HG02870 (cell line): ENCODE results near the gene RAB11FIP4.
A peak's percentile ranks its signal among the peaks of the same experiment; 100 is the strongest.

Source experiments
- ATAC-seq: cut with Tn5 transposase; IDR thresholded peaks from one replicate; pipeline ENCODE4 v1.9.1; 2021; ENCODE audit warnings: mild to moderate bottlenecking, moderate library complexity; ENCODE audit not compliant: unreplicated experiment

The RAB11FIP4 gene

GRCh38 chr17:31537565-31538011 is 146.1 kb downstream of the RAB11FIP4 start:
- ATAC-seq: no peak

DNA sequence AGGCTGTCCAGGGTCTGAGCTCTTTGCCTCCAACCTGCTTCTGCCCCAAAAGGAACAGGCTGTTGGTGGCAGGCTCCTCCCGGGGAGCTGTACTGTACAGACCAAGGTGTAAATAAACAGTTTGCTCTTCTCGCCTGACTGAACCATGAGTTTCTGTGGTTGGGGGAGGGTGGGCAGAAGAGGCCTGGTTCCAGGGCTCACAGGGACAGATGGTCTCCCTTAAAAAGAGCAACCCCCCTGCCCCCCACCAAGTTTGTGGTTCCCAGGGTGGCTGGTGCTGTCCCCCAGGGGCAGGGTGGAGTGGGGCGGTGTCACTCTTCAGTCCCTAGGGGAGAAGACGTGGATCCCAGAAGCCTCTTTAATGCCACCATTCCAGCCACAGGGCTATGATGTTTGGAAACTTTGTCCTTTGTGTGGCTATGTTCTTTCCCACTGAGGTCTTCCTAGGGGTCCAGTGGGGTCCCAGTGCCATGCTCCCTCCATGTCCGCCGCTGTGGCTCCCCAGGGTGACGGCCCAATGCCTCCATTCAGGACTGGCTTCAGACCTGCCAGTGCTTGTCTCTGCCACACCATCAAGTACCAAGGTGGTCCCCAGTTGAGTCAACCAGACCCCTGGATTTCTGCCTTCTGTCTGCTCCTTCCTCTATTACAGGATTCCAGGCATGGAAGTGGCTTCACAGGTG is 146.7 kb downstream of the RAB11FIP4 start:
- no peak for ATAC-seq

GRCh38 chr17:31540602-31541307 is 149.3 kb downstream of the RAB11FIP4 start:
- no peak for ATAC-seq

- no peak for ATAC-seq
Measured at GRCh38 chr17:31541559-31541958, 150.1 kb downstream of the RAB11FIP4 start.

- no peak for ATAC-seq
Measured at GRCh38 chr17:31544186-31544585, 152.7 kb downstream of the RAB11FIP4 start.

- no peak for ATAC-seq
Measured at GRCh38 chr17:31546650-31547049, 155.2 kb downstream of the RAB11FIP4 start.

DNA sequence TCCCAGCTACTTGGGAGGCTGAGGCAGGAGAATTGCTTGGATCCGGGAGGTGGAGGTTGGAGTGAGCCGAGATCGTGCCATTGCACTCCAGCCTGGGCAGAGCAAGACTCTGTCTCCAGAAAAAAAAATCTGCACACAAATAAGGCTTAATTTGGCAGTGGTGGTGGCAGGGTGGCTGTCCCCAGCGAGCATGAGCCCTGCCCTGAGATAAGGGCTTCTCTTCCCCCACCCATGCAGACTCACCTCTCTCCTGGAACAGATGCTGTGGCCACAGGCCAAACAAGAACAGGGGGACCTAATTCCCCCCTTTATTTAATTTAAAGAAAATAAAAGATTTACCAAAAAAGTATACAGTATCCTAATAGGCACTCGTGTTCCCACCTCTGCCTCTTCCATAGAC is 157.2 kb downstream of the RAB11FIP4 start:
- no peak for ATAC-seq

DNA sequence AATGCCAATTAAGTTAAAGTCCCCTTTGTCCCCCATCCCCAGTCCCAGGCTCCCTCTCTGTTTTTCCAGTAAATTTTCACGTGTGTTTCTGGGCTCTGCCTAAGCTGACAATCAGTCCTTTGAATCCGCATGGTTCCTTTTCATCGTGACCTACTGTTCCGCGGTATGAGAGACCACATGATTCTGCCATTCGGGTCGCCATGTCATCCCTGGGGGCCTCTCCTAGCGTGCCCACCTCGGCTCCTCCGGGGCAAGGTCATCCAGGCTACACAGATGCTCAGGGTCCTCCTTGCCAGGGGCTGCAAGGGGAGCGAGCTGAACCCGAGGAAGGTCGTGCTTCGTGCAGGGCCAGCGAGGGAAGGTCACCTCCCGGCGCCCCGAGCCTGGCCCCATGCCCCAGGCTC is 157.6 kb downstream of the RAB11FIP4 start:
- ATAC-seq: no peak

- peak; percentile 71 for ATAC-seq
Measured at GRCh38 chr17:31549525-31550388, 158.3 kb downstream of the RAB11FIP4 start.

- ATAC-seq: no peak
Measured at GRCh38 chr17:31550389-31551056, 159.0 kb downstream of the RAB11FIP4 start.

- no peak for ATAC-seq
Measured at GRCh38 chr17:31552568-31552967, 161.1 kb downstream of the RAB11FIP4 start.

DNA sequence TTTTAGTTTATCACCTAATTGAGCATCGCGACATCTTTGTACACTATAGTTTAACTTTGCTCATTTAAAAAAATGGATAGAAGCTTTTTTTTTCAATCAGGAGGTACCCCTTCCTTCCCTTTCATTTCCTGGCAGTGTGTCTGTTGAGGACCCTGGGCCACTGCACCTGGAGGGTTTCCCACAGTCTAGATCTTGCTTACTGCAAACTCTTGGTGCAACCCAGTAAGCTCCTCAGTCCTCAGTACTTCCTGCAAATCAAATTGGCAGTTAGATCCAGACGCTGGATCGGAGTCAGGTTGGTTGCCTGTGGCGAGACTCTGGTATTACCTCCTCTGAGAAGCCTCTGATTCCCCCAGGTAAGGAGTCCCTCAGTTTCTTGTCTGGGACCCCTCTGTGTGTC is 162.0 kb downstream of the RAB11FIP4 start:
- ATAC-seq: no peak

GRCh38 chr17:31554930-31555329 is 163.5 kb downstream of the RAB11FIP4 start:
- no peak for ATAC-seq

DNA sequence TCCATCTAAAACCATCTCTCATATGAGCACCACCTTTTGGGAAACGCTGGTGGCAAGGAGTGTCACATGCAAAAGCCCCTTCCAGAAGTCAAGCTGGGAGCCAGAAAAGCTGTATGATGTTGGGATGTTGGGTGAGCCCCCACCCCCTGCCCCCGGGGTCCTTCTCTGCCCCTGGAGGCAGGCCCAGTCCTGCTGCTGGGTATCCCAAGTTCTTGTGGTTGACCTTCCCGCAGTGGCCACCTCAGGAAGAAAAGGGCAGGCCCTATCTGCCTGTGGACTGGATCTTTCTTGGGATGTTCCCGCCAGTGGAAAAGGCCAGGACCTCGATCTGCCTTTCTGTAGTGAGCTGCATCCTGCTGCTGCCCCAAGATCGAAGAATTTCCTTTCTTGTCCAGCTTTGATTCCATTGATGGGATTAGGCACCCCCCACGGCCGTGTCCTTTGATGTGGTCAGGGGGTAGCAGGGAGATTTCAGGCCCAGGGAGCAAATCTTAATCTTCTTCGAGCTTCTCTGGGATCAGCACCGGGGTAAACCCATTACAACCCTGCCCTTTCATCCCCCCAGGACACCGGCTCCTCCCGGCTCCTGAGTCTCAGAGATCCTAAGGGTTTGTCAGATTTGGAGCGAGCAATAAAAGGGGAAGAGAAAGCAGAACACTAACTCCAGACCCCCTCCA is 165.6 kb downstream of the RAB11FIP4 start:
- ATAC-seq: no peak

DNA sequence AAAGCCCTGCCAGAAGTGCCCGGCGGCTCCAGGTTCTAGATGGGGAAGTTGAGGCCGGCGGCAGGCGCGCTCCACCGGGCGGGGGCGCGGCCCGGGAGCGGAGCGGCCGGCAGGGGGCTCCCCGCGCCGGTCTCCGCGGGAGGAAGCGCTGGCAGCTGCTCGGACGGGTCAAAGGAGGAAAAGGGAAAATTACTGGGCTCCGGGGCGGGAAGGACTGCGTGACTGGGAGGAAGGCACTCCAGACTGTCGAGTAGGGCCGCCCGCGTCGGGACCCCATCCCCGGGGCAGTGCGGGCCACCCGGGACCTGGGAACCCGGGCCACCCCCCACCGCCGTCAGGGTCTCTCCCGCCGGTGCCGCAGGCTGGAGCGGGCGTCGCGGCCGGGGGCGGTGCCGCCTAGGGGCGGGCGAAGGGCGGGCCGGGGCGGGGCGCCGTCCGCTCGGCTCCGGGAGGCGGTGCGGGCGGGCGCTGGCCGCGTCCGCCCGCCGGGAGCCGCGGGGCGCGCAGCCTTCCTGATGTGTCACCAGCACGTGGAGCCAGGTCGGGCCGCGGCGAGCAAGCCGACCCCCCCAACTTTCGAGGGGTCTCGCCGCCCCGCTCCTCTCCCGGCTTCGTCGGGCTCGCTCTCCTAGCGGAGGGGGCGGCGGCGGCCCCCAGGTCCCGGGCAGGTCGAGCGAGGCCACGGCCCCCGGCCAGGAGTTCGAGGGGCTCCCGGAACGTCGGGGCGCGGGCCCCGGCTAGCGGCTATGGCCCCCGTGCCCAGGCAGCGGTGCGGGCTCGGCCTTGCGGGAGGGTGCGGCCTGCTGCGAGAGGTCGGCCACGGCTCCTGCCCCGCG is 167.5 kb downstream of the RAB11FIP4 start:
- no peak for ATAC-seq

- no peak for ATAC-seq
Measured at GRCh38 chr17:31559584-31560501, 168.4 kb downstream of the RAB11FIP4 start.

GRCh38 chr17:31560616-31561235 is 169.3 kb downstream of the RAB11FIP4 start:
- ATAC-seq: no peak
